Measurements from ENCODE around the gene KLF2.

The KLF2 gene

GRCh38 chr19:16377521-16377920 is 52.9 kb downstream of the KLF2 start:
- DNase-seq (ENCODE audit: low read depth): no peak

Data from GM04504 (cell line).